K562 (cell line): ENCODE measurements around the gene RPTOR.

Experiments
- FOXK1 ChIP-seq: sonication (generic); formaldehyde crosslinking; IDR thresholded peaks from 2 replicates; pipeline ENCODE4 v1.8.0; 2022; ENCODE audit warnings: missing genetic modification reagents, mild to moderate bottlenecking, borderline replicate concordance
- GTF3C2 ChIP-seq: IDR thresholded peaks from 3 replicates; pipeline ENCODE4 v1.6.1; 2011; ENCODE audit warnings: borderline replicate concordance, mild to moderate bottlenecking, moderate library complexity; ENCODE audit not compliant: insufficient read length; ENCODE audit errors: extremely low read depth
- MAFK ChIP-seq: IDR thresholded peaks from 2 replicates; pipeline ENCODE4 v1.6.1; 2011; ENCODE audit warnings: low read length, improper control_type of control experiment

DNA sequence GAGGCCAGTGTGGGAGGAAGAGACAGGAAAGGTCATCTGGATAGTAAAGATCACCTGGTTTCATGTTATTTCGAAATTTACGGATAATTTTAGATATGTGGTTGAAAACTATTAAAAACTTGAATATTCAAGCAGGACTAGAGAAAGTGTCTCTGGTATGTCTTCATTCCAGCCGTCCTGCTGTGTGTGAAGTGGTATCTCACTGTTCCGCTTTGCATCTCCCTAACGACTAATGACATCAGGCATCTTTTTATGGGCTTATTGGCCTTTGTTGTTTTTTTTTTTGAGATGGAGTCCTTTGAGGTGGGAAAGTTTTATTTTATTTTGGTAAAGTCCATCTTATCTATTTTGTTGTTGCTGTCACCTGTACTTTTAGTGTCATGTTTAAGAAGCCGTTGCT lies 232.6 kb downstream of the RPTOR start:
- TF ChIP-seq FOXK1 (CRISPR knock-in tag) (no peak), GTF3C2 (no peak), MAFK (no peak)
